Measurements from ENCODE around the gene E4F1.
A peak's percentile ranks its signal among the peaks of the same experiment; 100 is the strongest.
"Not testable (repeated sequence)": the region's sequence is repeated elsewhere in the genome, so short reads cannot be mapped to it uniquely, and the experiment has no call there.

E4F1 gene

DNA sequence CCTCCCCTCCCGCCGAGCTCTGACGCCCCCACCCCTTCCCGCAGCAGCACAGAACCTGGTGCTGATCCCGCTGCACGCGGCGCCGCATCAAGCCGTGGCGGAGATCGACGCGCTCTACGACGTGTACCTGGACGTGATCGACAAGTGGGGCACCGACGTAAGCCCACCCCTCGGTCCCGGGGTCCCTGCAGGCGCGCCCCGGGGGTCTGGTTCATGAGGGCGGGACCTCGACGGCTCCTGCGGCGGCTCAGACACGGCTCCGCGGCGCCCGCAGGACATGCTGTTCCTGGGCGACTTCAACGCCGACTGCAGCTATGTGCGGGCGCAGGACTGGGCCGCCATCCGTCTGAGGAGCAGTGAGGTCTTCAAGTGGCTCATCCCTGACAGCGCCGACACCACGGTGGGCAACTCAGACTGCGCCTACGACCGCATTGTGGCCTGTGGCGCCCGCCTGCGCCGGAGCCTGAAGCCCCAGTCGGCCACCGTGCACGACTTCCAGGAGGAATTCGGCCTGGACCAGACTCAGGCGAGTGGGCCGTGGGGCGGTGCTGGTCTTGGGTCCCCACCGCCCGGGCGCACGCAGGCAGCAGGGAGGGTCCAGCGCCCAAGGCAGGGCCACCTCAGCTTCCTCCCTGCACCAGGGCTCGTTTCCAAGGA lies 14.2 kb downstream of the E4F1 start:
- Mint-ChIP-seq H3K27me3 (peaks cover 2% of the 10 kb centered on the region), H3K36me3 (ENCODE audit: low read depth) (peaks cover 12% of the 10 kb centered on the region), H3K4me1 (ENCODE audit: low read depth) (no peaks in the 10 kb centered on the region), H3K9me3 (no peaks in the 10 kb centered on the region), H3K27ac (no peak overlapping the region), H3K4me3 (no peak overlapping the region)

DNA sequence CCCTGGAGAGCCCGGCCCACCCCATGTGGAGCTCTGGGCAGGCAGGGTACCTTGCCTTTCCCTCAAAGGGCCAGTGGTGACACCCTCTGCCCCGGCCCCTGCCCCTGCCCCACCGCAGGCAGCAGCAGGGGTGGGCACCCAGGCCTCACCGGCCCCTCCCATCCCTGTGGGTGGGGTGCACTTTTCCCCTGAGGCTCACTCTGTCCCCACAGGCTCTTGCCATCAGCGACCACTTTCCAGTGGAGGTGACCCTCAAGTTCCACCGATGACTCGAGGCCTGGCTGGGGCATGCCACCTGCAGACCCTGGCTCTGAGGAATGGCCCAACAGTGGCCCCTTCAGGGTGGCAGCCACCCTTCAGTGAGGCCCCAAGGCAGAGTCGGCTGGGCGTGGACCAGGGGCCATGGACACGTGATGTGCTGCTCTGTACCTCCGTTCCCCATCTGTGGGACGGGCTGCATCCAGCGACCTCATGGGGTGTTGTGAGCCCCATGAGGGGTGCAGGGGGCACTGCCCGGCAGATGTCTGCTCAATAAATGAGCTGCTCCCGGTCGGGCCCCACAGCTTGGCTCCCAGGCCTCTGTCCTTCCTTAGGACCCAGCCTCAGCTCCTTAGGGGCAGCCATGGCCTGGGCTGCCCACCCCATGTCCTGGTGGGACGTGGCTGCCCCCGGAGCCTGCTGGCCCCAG lies 14.9 kb downstream of the E4F1 start:
- Mint-ChIP-seq H3K27ac (no peak overlapping the region), H3K36me3 (ENCODE audit: low read depth) (peaks cover 13% of the 10 kb centered on the region), H3K27me3 (peaks cover 2% of the 10 kb centered on the region), H3K4me3 (no peak overlapping the region), H3K4me1 (ENCODE audit: low read depth) (no peaks in the 10 kb centered on the region), H3K9me3 (no peaks in the 10 kb centered on the region)

DNA sequence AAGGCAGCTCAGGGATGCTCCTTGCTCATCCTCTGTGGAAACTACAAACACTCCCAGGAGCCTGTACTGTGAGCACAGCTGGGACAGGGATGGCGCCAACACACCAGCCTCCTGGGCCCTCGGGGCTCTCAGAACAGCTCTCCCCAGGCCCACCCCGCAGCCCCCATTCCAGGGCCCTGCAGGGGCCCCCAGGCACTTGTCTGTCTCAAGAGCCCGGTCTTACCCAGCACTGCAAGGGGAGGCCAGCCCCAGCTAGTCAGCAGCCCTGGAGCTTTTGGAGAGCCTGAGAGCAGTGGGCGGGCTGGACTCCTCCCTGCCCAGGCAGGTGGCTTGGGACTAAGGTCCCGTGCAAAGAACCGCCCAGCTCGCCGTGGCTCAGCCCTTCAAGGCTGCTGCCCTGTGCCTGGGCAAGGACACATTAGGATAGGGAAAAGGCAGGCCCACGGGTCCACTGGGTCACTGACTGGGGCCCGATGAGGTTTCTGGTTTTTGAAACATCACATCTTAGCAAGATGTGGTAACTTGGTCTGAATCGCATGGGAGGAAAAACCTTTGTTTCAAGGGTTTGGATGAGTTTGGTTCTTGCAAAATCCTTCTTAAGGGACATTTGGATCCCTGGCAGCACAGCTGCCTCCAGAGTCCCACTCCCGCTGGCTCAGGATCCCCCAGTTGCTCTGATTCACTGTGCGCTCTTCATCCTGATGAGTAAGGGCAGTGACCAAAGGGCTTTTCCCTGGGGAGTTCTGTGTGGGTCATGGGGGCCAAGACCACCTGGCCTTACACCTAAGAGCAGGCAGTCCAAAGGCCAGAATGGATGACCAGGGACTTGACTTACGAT lies 15.7 kb downstream of the E4F1 start:
- Mint-ChIP-seq H3K4me1 (ENCODE audit: low read depth) (no peaks in the 10 kb centered on the region), H3K27me3 (peaks cover 2% of the 10 kb centered on the region), H3K27ac (no peak overlapping the region), H3K36me3 (ENCODE audit: low read depth) (peaks cover 16% of the 10 kb centered on the region), H3K4me3 (no peak overlapping the region), H3K9me3 (no peaks in the 10 kb centered on the region)

DNA sequence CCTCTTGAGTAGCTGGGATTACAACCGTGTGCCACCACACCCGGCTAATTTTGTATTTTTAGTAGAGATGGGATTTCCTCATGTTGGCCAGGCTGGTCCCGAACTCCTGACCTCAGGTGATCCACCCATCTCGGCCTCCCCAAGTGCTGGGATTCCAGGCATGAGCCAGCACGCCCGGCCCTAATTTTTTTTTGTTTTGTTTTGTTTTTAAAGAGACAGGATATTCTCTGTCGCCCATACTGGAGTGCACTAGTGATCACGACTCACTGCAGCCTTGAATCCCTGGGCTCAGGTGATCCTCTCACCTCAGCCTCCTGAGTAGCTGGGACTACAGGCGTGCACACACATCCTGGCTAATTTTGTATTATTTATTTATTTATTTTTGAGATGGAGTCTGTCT lies 16.9 kb downstream of the E4F1 start:
- not testable (repeated sequence) for H3K4me3 Mint-ChIP-seq; H3K27me3 Mint-ChIP-seq; H3K4me1 Mint-ChIP-seq (ENCODE audit: low read depth); H3K27ac Mint-ChIP-seq; H3K9me3 Mint-ChIP-seq
- peaks cover 15% of the 10 kb centered on the region for H3K36me3 Mint-ChIP-seq (ENCODE audit: low read depth)

DNA sequence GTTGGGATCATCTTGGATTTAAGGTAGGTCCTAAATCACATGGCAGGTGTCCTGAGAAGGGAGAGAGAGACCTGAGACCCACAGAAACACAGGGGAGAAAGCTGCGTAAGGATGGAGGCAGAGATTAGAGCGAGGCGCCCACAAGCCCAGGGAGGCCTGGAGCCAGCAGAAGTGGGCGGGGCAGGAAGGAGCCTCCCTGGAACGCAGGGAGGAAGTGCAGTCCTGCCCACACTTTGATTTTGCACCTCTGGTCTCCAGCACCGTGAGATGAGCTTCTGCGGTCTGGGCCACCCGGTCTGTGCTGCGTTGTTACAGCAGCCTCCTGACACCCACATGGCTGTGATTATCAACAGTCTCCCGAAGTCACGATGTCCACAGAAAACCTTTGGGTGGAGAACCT lies 19.2 kb downstream of the E4F1 start:
- H3K9me3 Mint-ChIP-seq: no peaks in the 10 kb centered on the region
- no peak overlapping the region for H3K4me3 Mint-ChIP-seq
- H3K36me3 Mint-ChIP-seq (ENCODE audit: low read depth): peaks cover 22% of the 10 kb centered on the region
- H3K4me1 Mint-ChIP-seq (ENCODE audit: low read depth): no peaks in the 10 kb centered on the region
- H3K27ac Mint-ChIP-seq: no peak overlapping the region
- H3K27me3 Mint-ChIP-seq: no peaks in the 10 kb centered on the region

DNA sequence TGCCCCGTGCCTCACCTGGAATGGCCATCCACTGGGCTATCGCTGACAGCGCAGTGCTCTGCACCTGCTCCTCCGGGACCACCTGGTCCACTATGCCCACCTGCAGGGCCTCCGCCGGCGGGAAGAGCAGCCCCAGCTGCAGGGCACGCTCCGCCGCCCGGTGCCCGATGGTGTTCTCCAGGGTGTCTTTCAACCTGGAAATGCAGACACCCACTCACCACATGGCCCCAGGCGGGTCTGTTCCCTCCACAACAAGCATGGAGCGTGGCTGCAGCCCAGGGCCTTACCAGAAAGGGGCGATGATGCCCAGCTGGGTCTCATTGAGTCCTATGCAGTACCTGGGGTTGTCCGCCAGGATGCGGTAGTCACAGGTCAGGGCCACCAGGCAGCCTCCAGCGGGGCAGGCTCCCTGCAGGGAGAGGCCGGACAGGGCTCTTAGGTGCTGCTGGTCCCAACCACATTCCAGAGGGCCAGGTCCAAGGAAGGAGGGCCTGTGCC lies 19.7 kb downstream of the E4F1 start:
- H3K27ac Mint-ChIP-seq: no peak overlapping the region
- H3K27me3 Mint-ChIP-seq: no peaks in the 10 kb centered on the region
- H3K4me3 Mint-ChIP-seq: no peak overlapping the region
- H3K4me1 Mint-ChIP-seq (ENCODE audit: low read depth): no peaks in the 10 kb centered on the region
- H3K36me3 Mint-ChIP-seq (ENCODE audit: low read depth): peaks cover 24% of the 10 kb centered on the region
- H3K9me3 Mint-ChIP-seq: no peaks in the 10 kb centered on the region

DNA sequence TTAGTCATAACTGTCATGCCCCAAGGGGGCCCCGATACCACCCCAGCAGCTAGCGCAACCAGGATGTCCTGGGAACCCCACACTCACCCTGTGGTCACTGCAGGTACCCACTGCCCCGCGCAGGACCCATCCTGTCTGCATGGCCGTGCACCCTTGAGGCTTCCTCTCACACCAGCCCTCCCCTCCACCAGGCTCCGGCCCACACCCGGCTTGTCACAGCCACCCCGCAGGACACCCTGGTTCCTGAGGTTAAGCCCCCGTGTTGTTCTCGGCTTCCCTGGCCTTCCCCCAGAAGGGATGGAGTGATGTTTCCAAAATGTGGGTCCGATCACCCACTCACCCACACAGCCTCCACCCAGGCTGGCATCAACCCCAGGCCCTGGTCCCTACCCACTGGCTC lies 20.4 kb downstream of the E4F1 start:
- H3K4me3 Mint-ChIP-seq: no peak overlapping the region
- no peaks in the 10 kb centered on the region for H3K27me3 Mint-ChIP-seq
- no peaks in the 10 kb centered on the region for H3K4me1 Mint-ChIP-seq (ENCODE audit: low read depth)
- H3K36me3 Mint-ChIP-seq (ENCODE audit: low read depth): peaks cover 24% of the 10 kb centered on the region
- no peak overlapping the region for H3K27ac Mint-ChIP-seq
- no peaks in the 10 kb centered on the region for H3K9me3 Mint-ChIP-seq

DNA sequence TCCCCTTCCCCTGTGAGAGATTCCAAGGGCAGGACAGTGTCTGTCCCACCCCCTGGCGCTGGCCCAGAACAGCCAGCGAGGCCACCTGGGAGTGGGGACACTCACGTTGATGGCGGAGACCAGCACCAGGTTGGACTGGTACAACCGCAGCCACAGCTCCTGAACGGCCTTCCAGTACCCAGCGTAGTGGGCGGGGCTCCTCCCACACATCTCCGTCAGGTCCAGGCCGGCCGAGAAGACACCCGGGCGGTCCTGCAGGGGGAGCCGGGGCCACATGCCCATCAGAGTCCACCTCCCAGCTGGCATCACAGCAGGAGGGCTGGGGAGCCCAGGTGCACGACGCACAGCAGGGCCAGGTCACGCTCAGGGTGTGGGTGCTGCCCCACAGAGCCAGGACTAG lies 20.9 kb downstream of the E4F1 start:
- Mint-ChIP-seq H3K36me3 (ENCODE audit: low read depth) (peaks cover 24% of the 10 kb centered on the region), H3K27me3 (no peaks in the 10 kb centered on the region), H3K27ac (no peak overlapping the region), H3K4me1 (ENCODE audit: low read depth) (no peaks in the 10 kb centered on the region), H3K9me3 (no peaks in the 10 kb centered on the region), H3K4me3 (no peak overlapping the region)

DNA sequence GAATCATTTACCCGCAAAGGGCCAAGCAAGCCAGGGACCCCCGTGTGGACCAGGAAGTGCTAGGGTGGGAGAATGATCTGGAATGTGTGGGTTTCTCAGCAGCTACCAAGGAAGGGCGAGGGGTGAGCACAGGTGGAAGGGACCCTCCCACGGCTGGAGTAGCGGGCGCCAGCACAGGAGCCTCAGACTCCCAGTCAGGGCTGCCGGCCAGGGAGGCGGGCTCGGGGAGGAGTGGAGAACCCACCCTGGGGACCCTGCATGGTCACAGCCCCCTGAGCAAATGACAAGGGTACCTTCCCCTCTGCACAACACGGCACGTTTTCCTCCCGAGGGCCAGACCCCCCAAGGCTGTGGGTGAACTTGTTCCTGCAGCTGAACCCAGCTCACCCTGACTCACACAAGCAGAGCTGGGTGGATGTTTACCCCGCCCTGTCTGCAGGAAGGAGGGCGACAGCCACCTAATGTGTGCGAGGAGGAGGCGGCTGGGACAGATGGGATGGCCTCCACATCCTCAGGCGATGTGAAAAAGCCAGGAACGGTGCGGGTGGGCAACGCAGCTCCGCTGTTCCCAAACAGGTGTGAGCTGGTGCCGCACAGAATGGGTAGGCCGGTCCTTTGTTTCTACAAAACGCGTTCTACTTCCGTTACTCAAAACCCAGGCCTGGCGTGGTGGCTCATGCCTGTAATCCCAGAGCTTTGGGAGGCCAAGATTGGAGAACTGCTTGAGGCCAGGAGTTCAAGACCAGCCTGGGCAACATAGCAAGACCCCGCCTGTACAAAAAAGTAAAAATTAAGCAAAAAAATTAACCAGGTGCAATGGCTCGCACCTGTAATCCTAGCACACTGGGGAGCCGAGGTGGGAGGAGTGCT lies 21.8 kb downstream of the E4F1 start:
- H3K27ac Mint-ChIP-seq: no peak overlapping the region
- no peak overlapping the region for H3K4me3 Mint-ChIP-seq
- no peaks in the 10 kb centered on the region for H3K9me3 Mint-ChIP-seq
- peaks cover 24% of the 10 kb centered on the region for H3K36me3 Mint-ChIP-seq (ENCODE audit: low read depth)
- H3K27me3 Mint-ChIP-seq: no peaks in the 10 kb centered on the region
- H3K4me1 Mint-ChIP-seq (ENCODE audit: low read depth): peaks cover 3% of the 10 kb centered on the region

DNA sequence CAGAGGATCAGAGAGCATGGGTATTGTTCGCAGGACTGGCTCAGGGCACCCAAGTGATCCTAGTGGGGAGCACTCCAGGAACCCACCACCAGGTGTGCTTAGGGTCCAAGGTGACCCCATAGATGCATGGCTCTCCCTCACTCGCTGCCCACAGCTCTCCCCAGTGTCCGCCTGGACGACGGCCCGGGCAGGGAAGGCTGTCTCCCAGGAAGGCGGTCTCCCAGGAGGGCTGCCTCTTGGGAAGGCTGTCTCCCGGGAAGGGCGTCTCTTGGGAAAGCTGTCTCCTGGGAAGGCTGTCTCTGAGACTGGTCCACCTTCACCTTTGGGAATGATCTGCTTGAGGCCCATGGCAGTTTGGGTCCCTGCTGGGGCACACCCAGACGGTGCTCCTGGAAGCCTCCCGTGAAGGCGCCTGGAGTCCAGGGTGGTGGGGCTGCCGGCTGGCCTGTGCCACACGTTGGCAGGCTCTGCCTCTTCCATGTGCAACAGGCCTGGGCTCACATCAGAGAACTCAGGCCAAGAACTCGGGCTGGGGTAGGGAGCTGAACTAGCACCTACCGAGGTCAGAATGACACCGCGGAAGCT lies 23.0 kb downstream of the E4F1 start:
- no peaks in the 10 kb centered on the region for H3K9me3 Mint-ChIP-seq
- H3K36me3 Mint-ChIP-seq (ENCODE audit: low read depth): peaks cover 24% of the 10 kb centered on the region
- H3K27ac Mint-ChIP-seq: no peak overlapping the region
- peaks cover 10% of the 10 kb centered on the region for H3K4me1 Mint-ChIP-seq (ENCODE audit: low read depth)
- no peak overlapping the region for H3K4me3 Mint-ChIP-seq
- no peaks in the 10 kb centered on the region for H3K27me3 Mint-ChIP-seq

DNA sequence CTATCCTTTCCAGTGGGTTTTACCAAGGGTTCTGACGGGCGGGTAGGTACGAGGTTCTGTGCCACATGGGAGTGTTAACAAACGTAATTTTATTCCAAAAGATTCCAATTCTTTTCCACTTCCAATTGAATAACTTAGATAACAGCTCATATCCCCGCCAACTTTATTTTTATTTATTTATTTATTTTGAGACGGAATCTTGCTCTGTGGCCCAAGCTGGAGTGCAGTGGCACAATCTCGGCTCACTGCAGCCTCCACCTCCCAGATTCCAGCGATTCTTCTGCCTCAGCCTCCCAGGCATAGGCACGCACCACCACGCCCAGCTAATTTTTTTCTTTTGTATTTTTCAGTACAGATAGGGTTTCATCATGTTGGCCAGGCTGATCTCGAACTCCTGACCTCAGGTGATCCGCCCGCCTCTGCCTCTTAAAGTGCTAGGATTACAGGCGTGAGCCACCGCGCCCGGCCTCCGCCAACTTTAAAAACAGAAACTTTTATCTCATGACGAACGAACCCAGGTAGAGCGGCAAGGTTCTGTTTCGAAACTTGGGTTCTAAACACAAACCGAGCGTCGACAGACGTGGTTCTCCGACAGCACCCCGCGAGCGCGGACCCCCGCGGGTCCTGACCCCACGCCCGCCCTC lies 27.4 kb downstream of the E4F1 start:
- Mint-ChIP-seq H3K4me3 (peak overlapping the region; percentile 89), H3K27me3 (no peaks in the 10 kb centered on the region), H3K9me3 (no peaks in the 10 kb centered on the region), H3K4me1 (ENCODE audit: low read depth) (peaks cover 26% of the 10 kb centered on the region), H3K36me3 (ENCODE audit: low read depth) (peaks cover 29% of the 10 kb centered on the region), H3K27ac (peak overlapping the region; percentile 84)

DNA sequence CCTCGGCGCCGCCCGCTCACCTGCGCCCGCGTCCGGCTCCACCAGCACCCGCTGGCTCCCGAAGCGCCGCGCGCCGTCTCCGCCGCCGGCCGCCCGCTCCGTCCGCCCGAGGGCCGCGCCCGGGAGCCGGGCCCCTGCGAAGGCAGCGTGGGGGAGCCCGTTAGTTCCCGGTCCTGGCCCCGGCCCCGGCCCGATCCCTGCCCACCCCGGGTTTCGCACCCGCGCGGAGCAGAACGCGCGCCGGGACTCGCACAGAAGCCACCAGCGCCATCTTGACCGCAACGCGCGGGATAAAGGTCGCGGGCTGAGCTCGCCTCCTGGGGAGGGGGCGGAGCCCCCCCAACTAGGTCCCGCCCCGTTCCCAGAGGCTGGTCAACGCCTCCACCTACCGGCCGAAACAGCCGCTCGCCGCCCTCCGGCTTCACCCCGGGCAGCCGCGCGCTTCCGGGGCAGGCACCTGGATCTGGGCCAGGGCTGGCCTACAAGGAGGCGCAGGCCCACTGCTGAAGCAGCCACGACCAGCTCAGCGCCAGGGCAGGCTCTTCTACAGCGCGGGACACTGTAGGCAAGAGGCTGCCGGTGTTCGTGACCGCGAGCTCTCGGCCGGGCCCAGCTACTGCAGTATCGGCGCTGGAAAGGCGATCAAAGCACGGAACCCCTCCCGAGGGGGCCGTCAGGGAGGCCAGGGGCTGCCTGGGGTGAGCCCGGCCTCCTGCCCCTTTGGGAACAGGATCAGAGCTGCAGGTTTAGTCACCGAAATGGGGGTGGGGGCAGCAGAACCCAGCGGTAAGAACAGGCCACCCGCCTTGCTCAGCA lies 28.1 kb downstream of the E4F1 start, which contains the start of gene ECI1:
Gene ECI1, minus strand, starts transcription at position 292 of the 816 bp plus-strand sequence. Its CDS starts 21 bp downstream, at position 271.
- H3K27ac Mint-ChIP-seq: peak within 1 kb of the TSS; percentile 84
- H3K4me1 Mint-ChIP-seq (ENCODE audit: low read depth): peaks cover 26% of the 10 kb centered on the region
- H3K4me3 Mint-ChIP-seq: peak within 1 kb of the TSS; percentile 89
- H3K9me3 Mint-ChIP-seq: no peaks in the 10 kb centered on the region
- peaks cover 33% of the 10 kb centered on the region for H3K36me3 Mint-ChIP-seq (ENCODE audit: low read depth)
- no peaks in the 10 kb centered on the region for H3K27me3 Mint-ChIP-seq

DNA sequence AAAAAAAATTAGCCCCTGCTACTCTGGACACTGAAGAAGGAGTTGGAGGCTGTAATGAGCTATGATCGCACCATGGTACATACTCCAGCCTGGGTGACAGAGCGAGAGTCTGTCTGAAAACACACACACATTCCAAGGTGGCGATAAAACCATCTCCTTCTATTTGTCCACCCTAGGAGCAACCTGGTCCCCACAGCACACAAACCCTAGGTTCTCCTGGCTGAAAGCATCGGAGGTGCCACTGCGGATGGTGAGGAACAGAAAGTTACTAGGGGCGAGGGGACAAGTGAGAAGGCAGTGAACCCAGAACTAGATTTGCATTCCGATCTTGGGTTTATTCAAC lies 29.4 kb downstream of the E4F1 start:
- H3K9me3 Mint-ChIP-seq: no peaks in the 10 kb centered on the region

More for the DNA sequence above, 29.4 kb downstream of the E4F1 start:
- no peaks in the 10 kb centered on the region for H3K27me3 Mint-ChIP-seq
- peaks cover 26% of the 10 kb centered on the region for H3K4me1 Mint-ChIP-seq (ENCODE audit: low read depth)
- no peak overlapping the region for H3K27ac Mint-ChIP-seq
- H3K4me3 Mint-ChIP-seq: no peak overlapping the region
- peaks cover 43% of the 10 kb centered on the region for H3K36me3 Mint-ChIP-seq (ENCODE audit: low read depth)

Measured in stimulated activated naive CD8-positive, alpha-beta T cell treated with anti-CD3 and anti-CD28 coated beads, Interleukin-15, Interleukin-2, amounts not matched to agents 100 ng/mL and 50 ng/mL, for 24 hours (primary cell).